Prostate gland (tissue), 2 donors: Measurements from ENCODE around the gene ATP6V0D1. TPM values are rescaled to one million over a fixed set of nuclear protein-coding genes. Genes with fewer than 3 reads are reported as not detected.
"Not testable (repeated sequence)": the region's sequence is repeated elsewhere in the genome, so short reads cannot be mapped to it uniquely, and the experiment has no call there.

ENCODE experiments used
- DNase-seq: peaks from one replicate; pipeline ENCODE4 v3.0.0-alpha.2; 2019; ENCODE audit warnings: low spot score
- H3K27ac ChIP-seq, 2 donors: fragments of 200-600 bp; sonication (generic); 2 replicates each; pipeline ENCODE4 v1.5.1; 2017 to 2019
- H3K27me3 ChIP-seq: fragments of 200-600 bp; sonication (generic); replicated peaks from 2 replicates; pipeline ENCODE4 v1.5.1; 2019; ENCODE audit not compliant: insufficient read depth
- H3K36me3 ChIP-seq, 2 donors: fragments of 200-600 bp; sonication (generic); 1 replicate in 1 of 2; 2 replicates in 1 of 2; pipeline versions ENCODE4 v1.5.1 to v1.8.1; 2017 to 2019
- H3K4me1 ChIP-seq: fragments of 200-600 bp; sonication (generic); replicated peaks from 2 replicates; pipeline ENCODE4 v1.5.1; 2019
- H3K4me3 ChIP-seq, 2 donors: fragments of 200-600 bp; sonication (generic); 2 replicates each; pipeline ENCODE4 v1.5.1; 2017 to 2019
- H3K9me3 ChIP-seq: fragments of 200-600 bp; sonication (generic); 2 replicates; pipeline ENCODE4 v1.5.1; 2017
- POLR2A ChIP-seq: fragments of 450-650 bp; IDR thresholded peaks from one replicate; pipeline ENCODE4 v1.6.1; 2016; ENCODE audit warnings: antibody characterized with exemption, mild to moderate bottlenecking
- POLR2AphosphoS5 ChIP-seq: sonication (generic); formaldehyde crosslinking; IDR thresholded peaks from one replicate; pipeline ENCODE4 v1.6.1; 2017; ENCODE audit warnings: antibody characterized with exemption
- WGBS: methylation state at CpG from one replicate; pipeline ENCODE4 v1.1.5; 2018; 5-methylcytosine and 5-hydroxymethylcytosine counted together
- intact Hi-C: fragments of 100-400 bp; cut with DNase I; formaldehyde crosslinking; loops from one replicate; pipeline ENCODE4 v1.14.2; 2022
- total RNA-seq, 2 donors: library from RNA; depleted of rRNA; stranded (reverse); fragments of >200 nt; gene quantifications; one replicate each; pipeline ENCODE4 v1.1.0, GENCODE V29; 2016
- TF ChIP-seq, protein P1 (sequence below), 4 experiments: fragments of 200-600 bp in 2 of 4; fragments of 450-650 bp in 2 of 4; sonication (generic) in 2 of 4; IDR thresholded peaks; 1 replicate in 3 of 4; 2 replicates in 1 of 4; pipeline ENCODE4 v1.5.1; 2016 to 2019; ENCODE audit warnings: antibody characterized with exemption in 4 of 4, mild to moderate bottlenecking in 2 of 4, moderate library complexity in 2 of 4

Gene ATP6V0D1
- total RNA-seq, 2 donors from 2014 or later, result 98.3 to 138 TPM

DNA sequence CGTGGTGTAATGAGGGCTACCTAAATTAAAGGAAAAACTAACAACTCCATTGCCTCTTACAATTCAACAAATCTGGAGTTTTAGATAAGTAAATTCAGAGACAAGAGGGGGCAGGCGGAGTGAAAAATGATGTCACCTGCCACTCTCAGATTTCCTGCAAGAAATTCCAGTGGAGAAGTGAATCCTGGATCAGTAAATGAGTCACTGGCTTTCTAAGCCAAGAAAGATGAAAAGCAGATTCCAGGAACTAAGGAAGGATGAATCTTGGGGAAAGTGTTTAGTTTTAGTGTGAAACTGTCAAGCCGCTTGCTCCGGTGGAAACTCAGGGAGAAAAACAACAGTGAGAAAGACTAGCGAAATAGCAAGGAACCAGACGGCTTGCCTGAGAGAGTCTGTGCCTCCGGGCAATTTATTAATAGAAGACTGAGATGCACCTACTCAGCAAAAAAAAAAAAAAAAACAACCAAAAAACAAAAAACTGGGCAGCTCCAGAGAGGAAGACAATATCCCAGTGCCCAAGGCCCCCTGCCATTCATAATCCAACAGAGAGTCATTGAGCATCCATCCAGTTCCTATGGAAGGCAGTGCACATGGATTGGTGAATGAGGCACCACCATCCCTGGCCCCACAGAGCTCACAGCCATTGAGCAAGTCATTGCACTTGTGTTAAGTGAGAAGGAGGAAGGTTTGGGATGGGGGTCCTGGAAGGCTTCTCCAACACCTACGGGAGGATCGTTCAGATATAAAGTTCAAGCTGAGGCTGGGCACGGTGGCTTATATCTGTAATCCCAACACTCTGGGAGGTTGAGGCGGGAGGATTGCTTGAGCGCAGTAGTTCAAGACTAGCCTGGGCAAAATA lies 35.6 kb upstream of the ATP6V0D1 start:
- H3K9me3 ChIP-seq, result no peaks in the 10 kb centered on the region
- no peaks in the 10 kb centered on the region for H3K36me3 ChIP-seq
- intact Hi-C loops, result no loop called here
- no peaks in the 10 kb centered on the region for H3K4me1 ChIP-seq
- H3K4me3 ChIP-seq, result no peak overlapping the region
- no peak overlapping the region for H3K27ac ChIP-seq
- H3K27me3 ChIP-seq, result no peaks in the 10 kb centered on the region
- TF ChIP-seq POLR2A (no peak), POLR2AphosphoS5 (no peak)
- no peak for DNase-seq
- 78% methylated on average over 12 of the region's 12 CpGs for WGBS

GRCh38 chr16:67514382-67514828 lies 33.4 kb upstream of the ATP6V0D1 start:
- H3K27me3 ChIP-seq, result no peaks in the 10 kb centered on the region
- peak; percentile 64 for DNase-seq
- WGBS, result 14% methylated on average over 8 of the region's 8 CpGs
- no peak overlapping the region for H3K27ac ChIP-seq
- H3K4me3 ChIP-seq, result no peak overlapping the region
- TF ChIP-seq POLR2AphosphoS5, result peak; percentile 31
- TF ChIP-seq, protein P1, sequence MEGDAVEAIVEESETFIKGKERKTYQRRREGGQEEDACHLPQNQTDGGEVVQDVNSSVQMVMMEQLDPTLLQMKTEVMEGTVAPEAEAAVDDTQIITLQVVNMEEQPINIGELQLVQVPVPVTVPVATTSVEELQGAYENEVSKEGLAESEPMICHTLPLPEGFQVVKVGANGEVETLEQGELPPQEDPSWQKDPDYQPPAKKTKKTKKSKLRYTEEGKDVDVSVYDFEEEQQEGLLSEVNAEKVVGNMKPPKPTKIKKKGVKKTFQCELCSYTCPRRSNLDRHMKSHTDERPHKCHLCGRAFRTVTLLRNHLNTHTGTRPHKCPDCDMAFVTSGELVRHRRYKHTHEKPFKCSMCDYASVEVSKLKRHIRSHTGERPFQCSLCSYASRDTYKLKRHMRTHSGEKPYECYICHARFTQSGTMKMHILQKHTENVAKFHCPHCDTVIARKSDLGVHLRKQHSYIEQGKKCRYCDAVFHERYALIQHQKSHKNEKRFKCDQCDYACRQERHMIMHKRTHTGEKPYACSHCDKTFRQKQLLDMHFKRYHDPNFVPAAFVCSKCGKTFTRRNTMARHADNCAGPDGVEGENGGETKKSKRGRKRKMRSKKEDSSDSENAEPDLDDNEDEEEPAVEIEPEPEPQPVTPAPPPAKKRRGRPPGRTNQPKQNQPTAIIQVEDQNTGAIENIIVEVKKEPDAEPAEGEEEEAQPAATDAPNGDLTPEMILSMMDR (IDR thresholded peaks at IDR 0.05), result peak; percentile 11 to 69 (median 56)
- TF ChIP-seq POLR2A, result no peak
- intact Hi-C loops, result no loop called here
- no peaks in the 10 kb centered on the region for H3K9me3 ChIP-seq
- no peaks in the 10 kb centered on the region for H3K36me3 ChIP-seq
- no peaks in the 10 kb centered on the region for H3K4me1 ChIP-seq

DNA sequence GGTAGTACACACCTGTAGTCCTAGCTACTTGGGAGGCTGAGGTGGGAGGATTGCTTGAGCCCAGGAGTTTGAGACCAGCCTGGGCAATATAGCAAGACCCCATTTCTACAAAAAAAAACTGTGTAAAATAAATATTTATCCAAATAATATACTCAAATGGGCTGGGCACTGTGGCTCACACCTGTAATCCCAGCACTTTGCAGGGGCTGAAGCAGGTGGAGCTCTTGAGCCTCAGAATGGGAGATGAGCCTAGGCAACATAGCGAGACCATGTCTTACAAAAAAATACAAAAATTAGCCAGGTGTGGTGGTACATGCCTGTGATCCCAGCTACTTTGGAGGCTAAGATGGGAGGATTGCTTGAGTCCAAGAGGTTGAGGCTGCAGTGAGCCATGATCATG lies 32.9 kb upstream of the ATP6V0D1 start:
- H3K27me3 ChIP-seq, intact Hi-C loops, H3K36me3 ChIP-seq, H3K27ac ChIP-seq, H3K4me3 ChIP-seq, DNase-seq, H3K4me1 ChIP-seq, H3K9me3 ChIP-seq: not testable (repeated sequence)
- WGBS, result 96% methylated on average over 1 of the region's 1 CpG

- Histone ChIP-seq H3K27ac (no peak overlapping the region), H3K27me3 (no peaks in the 10 kb centered on the region), H3K4me1 (no peaks in the 10 kb centered on the region), H3K4me3 (no peak overlapping the region), H3K36me3 (no peaks in the 10 kb centered on the region), H3K9me3 (no peaks in the 10 kb centered on the region)
- TF ChIP-seq POLR2AphosphoS5, result no peak
- no peak for TF ChIP-seq POLR2A
- TF ChIP-seq, protein P1 (IDR thresholded peaks at IDR 0.05), result no peak
- 79% methylated on average over 4 of the region's 4 CpGs for WGBS
- no peak for DNase-seq
- intact Hi-C loops, result no loop called here
These were observed 28.1 kb upstream of the ATP6V0D1 start for GRCh38 chr16:67509016-67509415.

- DNase-seq, result no peak
- H3K36me3 ChIP-seq, result no peaks in the 10 kb centered on the region
- 58% methylated on average over 8 of the region's 8 CpGs for WGBS
- H3K27me3 ChIP-seq, result no peaks in the 10 kb centered on the region
- intact Hi-C loops, result no loop called here
- H3K27ac ChIP-seq, result no peak overlapping the region
- no peak overlapping the region for H3K4me3 ChIP-seq
- no peak for TF ChIP-seq POLR2A
- TF ChIP-seq, protein P1 (IDR thresholded peaks at IDR 0.05), result no peak
- no peak for TF ChIP-seq POLR2AphosphoS5
- no peaks in the 10 kb centered on the region for H3K9me3 ChIP-seq
- H3K4me1 ChIP-seq, result no peaks in the 10 kb centered on the region
These were observed 25.5 kb upstream of the ATP6V0D1 start for GRCh38 chr16:67506468-67506867.
